DOHH2 (cell line): ENCODE data around the gene TSPAN5.

Experiments
- H3F3A ChIP-seq: fragments of 200-600 bp; sonication (generic), shearing (Covaris generic); 2 replicates; pipeline ENCODE4 v1.6.0; 2016; ENCODE audit warnings: antibody characterized with exemption, mild to moderate bottlenecking; ENCODE audit not compliant: control insufficient read depth, insufficient read depth
- H3K27ac ChIP-seq: fragments of 200-600 bp; sonication (generic); 2 replicates; pipeline ENCODE4 v1.5.1; 2014; ENCODE audit warnings: low read depth, mild to moderate bottlenecking, low read length, moderate library complexity
- H3K27me3 ChIP-seq: fragments of 200-600 bp; sonication (generic); 2 replicates; pipeline ENCODE4 v1.6.1; 2014; ENCODE audit warnings: mild to moderate bottlenecking, low read length, mixed read lengths; ENCODE audit not compliant: control insufficient read depth
- H3K36me3 ChIP-seq: fragments of 200-600 bp; sonication (generic); 2 replicates; pipeline ENCODE4 v1.6.1; 2014; ENCODE audit warnings: mild to moderate bottlenecking, low read length, moderate library complexity, mixed read lengths; ENCODE audit not compliant: control insufficient read depth
- H3K4me1 ChIP-seq: fragments of 200-600 bp; sonication (generic); 2 replicates; pipeline ENCODE4 v1.6.1; 2014; ENCODE audit warnings: mild to moderate bottlenecking, low read length, mixed read lengths; ENCODE audit not compliant: control insufficient read depth
- H3K4me2 ChIP-seq: fragments of 200-600 bp; sonication (generic); 2 replicates; pipeline ENCODE4 v1.6.0; 2014; ENCODE audit warnings: mild to moderate bottlenecking, low read length, moderate library complexity
- H3K4me3 ChIP-seq: fragments of 200-600 bp; sonication (generic); 2 replicates; pipeline ENCODE4 v1.5.1; 2014; ENCODE audit warnings: mild to moderate bottlenecking, low read length, mixed read lengths
- H3K79me2 ChIP-seq: fragments of 200-600 bp; sonication (generic); 2 replicates; pipeline ENCODE4 v1.6.1; 2014; ENCODE audit warnings: mild to moderate bottlenecking, low read length, mixed read lengths; ENCODE audit not compliant: control insufficient read depth
- H3K9me2 ChIP-seq: fragments of 200-600 bp; sonication (generic); replicated peaks from 2 replicates; pipeline ENCODE4 v1.6.1; 2014; ENCODE audit warnings: mild to moderate bottlenecking, low read length, mixed read lengths; ENCODE audit not compliant: control insufficient read depth
- H3K9me3 ChIP-seq: fragments of 200-600 bp; sonication (generic); 2 replicates; pipeline ENCODE4 v1.6.1; 2014; ENCODE audit warnings: antibody characterized with exemption, low read length, mixed read lengths; ENCODE audit not compliant: control insufficient read depth, insufficient read depth
- H4K20me1 ChIP-seq: fragments of 200-600 bp; sonication (generic); 2 replicates; pipeline ENCODE4 v1.6.0; 2014; ENCODE audit warnings: low read depth, mild to moderate bottlenecking, antibody characterized with exemption, low read length, moderate library complexity; ENCODE audit not compliant: control insufficient read depth, insufficient read depth
- EZH2phosphoT487 ChIP-seq: fragments of 200-600 bp; sonication (generic); IDR thresholded peaks from 2 replicates; pipeline ENCODE4 v1.6.1; 2017; ENCODE audit warnings: borderline replicate concordance, mild to moderate bottlenecking, antibody characterized with exemption, low read length, moderate library complexity, mixed read lengths
- TF ChIP-seq, protein P1 (sequence below): fragments of 200-600 bp; sonication (generic); IDR thresholded peaks from one replicate; pipeline ENCODE4 v1.5.1; 2014; ENCODE audit warnings: antibody characterized with exemption, mild to moderate bottlenecking, low read depth, low read length; ENCODE audit not compliant: poor library complexity, severe bottlenecking

TSPAN5 gene

DNA sequence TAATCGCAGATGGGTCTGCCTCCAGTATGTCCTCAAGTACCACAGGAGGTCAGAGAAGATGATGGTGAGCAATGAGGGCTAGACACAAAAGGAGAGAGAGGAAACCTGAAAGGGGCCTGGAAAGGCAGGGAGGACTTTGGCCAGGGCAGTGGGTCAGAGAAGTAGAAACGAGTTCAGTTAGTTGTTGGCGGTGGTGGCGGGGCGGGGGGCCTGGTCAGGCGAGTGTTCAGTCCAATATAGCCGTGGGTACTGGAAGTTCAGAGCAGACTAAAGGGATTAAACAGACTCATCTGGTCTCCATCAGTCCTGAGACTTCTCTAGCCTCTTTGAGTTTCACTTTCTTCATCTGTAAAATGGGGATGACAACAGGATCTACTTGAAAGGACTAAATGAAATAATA, 90.8 kb downstream of the TSPAN5 start:
- H3K9me2 ChIP-seq: no peaks in the 10 kb centered on the region
- no peaks in the 10 kb centered on the region for H3K4me1 ChIP-seq
- H3F3A ChIP-seq: no peaks in the 10 kb centered on the region
- H3K9me3 ChIP-seq: no peaks in the 10 kb centered on the region
- no peaks in the 10 kb centered on the region for H4K20me1 ChIP-seq
- H3K27me3 ChIP-seq: no peaks in the 10 kb centered on the region
- H3K79me2 ChIP-seq: no peaks in the 10 kb centered on the region
- no peak overlapping the region for H3K4me2 ChIP-seq
- no peak overlapping the region for H3K27ac ChIP-seq
- no peak overlapping the region for H3K4me3 ChIP-seq
- H3K36me3 ChIP-seq: no peaks in the 10 kb centered on the region
- no peak for TF ChIP-seq EZH2phosphoT487
- TF ChIP-seq, protein P1, sequence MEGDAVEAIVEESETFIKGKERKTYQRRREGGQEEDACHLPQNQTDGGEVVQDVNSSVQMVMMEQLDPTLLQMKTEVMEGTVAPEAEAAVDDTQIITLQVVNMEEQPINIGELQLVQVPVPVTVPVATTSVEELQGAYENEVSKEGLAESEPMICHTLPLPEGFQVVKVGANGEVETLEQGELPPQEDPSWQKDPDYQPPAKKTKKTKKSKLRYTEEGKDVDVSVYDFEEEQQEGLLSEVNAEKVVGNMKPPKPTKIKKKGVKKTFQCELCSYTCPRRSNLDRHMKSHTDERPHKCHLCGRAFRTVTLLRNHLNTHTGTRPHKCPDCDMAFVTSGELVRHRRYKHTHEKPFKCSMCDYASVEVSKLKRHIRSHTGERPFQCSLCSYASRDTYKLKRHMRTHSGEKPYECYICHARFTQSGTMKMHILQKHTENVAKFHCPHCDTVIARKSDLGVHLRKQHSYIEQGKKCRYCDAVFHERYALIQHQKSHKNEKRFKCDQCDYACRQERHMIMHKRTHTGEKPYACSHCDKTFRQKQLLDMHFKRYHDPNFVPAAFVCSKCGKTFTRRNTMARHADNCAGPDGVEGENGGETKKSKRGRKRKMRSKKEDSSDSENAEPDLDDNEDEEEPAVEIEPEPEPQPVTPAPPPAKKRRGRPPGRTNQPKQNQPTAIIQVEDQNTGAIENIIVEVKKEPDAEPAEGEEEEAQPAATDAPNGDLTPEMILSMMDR: no peak

DNA sequence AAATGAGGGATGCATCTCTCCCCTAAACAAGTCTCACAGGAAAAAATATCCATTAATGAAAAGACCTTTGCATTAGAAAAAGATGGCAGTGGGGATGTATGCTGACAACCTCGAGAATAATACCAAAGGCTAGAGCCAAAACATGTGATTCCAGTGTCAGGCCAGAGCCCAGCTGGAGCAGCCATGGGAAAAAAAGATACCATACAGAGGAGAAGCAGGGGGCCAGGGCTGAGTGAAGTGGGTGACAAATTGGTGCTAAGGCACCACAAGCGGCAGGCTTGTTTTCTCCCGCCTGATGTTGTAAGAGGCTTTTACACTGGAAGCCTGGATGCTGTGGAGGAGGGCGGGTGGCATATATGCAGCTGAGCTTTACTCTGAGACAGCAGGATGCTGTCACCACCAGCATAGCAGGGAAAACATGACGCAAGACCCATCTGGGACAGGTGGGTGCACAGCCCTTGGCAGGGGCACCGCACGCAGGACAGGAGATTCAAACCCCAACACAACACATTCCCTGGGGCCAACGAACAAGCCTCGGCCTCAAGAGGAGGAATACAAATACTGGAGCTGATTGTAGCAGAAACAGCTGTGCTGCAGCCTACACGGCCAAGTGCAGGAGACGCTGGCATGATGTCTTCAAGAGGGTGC, 91.9 kb downstream of the TSPAN5 start:
- Histone ChIP-seq H3F3A (no peaks in the 10 kb centered on the region), H3K27me3 (no peaks in the 10 kb centered on the region), H3K4me2 (no peak overlapping the region), H3K27ac (no peak overlapping the region), H3K9me2 (no peaks in the 10 kb centered on the region), H3K36me3 (no peaks in the 10 kb centered on the region), H3K4me1 (no peaks in the 10 kb centered on the region), H4K20me1 (no peaks in the 10 kb centered on the region), H3K9me3 (no peaks in the 10 kb centered on the region), H3K79me2 (no peaks in the 10 kb centered on the region), H3K4me3 (no peak overlapping the region)
- TF ChIP-seq, protein P1: no peak
- TF ChIP-seq EZH2phosphoT487: no peak

DNA sequence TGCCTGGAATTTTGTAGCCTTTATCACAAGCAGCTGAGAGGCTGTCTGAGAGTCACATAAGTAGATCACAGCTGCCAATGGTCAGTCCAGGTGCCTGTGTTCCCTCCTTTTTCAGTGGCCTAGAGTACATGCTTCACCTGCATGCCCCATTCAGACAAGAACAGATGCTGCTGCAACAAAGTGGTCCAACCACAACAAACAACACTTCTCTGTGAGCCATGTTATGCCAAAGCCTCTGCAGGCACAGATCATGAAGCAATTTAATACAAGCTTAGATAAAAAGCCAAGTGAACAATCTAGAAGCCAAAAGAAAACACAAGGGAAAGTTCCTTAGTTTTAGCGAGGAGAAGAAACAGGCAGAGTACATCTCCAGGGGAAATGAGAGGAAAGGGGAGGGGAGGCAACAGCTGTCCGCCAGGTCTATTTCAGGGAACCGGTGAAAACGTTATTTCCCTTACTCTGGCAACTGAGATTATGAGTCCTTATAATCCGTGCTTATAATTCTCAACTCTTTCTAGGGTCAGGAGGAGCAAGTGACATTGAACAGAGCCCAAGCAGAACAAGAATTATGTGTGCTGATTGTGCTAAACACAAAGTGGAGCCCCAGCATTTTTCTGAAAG, 92.6 kb downstream of the TSPAN5 start:
- no peaks in the 10 kb centered on the region for H3K9me2 ChIP-seq
- H3K4me1 ChIP-seq: no peaks in the 10 kb centered on the region
- no peaks in the 10 kb centered on the region for H3K27me3 ChIP-seq
- no peak overlapping the region for H3K4me2 ChIP-seq
- no peak overlapping the region for H3K27ac ChIP-seq
- TF ChIP-seq EZH2phosphoT487: no peak
- TF ChIP-seq, protein P1: no peak
- no peaks in the 10 kb centered on the region for H4K20me1 ChIP-seq
- no peaks in the 10 kb centered on the region for H3K9me3 ChIP-seq
- no peaks in the 10 kb centered on the region for H3K79me2 ChIP-seq
- H3K4me3 ChIP-seq: no peak overlapping the region
- no peaks in the 10 kb centered on the region for H3F3A ChIP-seq
- no peaks in the 10 kb centered on the region for H3K36me3 ChIP-seq
